ENCODE measurements around the gene TPI1. TPM values are rescaled to one million over a fixed set of nuclear protein-coding genes. Genes with fewer than 3 reads are reported as not detected.

TPI1 gene
- total and polyA plus RNA-seq, 2 experiments from 2014 or later: 571 to 891 TPM

GRCh38 chr12:6827982-6828780 is 39.1 kb upstream of the TPI1 start, which contains the start of gene P3H3:
Gene P3H3 (plus strand): TSS chr12:6828407. CDS start chr12:6828441, 34 bp downstream.
- Histone ChIP-seq H3K79me2 (peaks cover 6% of the 10 kb centered on the region), H2AFZ (peak within 1 kb of the TSS; percentile 93), H3K27me3 (no peaks in the 10 kb centered on the region), H3K9me2 (replicated peaks; ENCODE audit: insufficient read depth) (no peaks in the 10 kb centered on the region), H3K4me2 (peak within 1 kb of the TSS; percentile 79), H3K4me3 (peak within 1 kb of the TSS; percentile 100), H4K20me1 (ENCODE audit: insufficient read depth, poor library complexity, severe bottlenecking) (no peaks in the 10 kb centered on the region), H3K27ac (peak within 1 kb of the TSS; percentile 96), H3K36me3 (replicated peaks; ENCODE audit: insufficient read depth, low read depth) (no peaks in the 10 kb centered on the region), H3K9me3 (ENCODE audit: low read depth) (no peaks in the 10 kb centered on the region), H3K4me1 (ENCODE audit: insufficient read depth) (peaks cover 3% of the 10 kb centered on the region)
- DNase-seq (ENCODE audit: low spot score): peak; percentile 60
- WGBS (ENCODE audit: low lambda C conversion rate, missing lambda C conversion rate): under 1% methylated on average over 40 of the region's 60 CpGs
- TF ChIP-seq CTCF (IDR thresholded peaks at IDR 0.05; ENCODE audit: poor library complexity): peak; percentile 9
- no peak for TF ChIP-seq EZH2phosphoT487 (IDR thresholded peaks at IDR 0.05; ENCODE audit: low read depth, severe bottlenecking, unreplicated experiment)

GRCh38 chr12:6828781-6829535 is 38.4 kb upstream of the TPI1 start:
- Histone ChIP-seq H3K4me1 (ENCODE audit: insufficient read depth) (peaks cover 3% of the 10 kb centered on the region), H4K20me1 (ENCODE audit: insufficient read depth, poor library complexity, severe bottlenecking) (no peaks in the 10 kb centered on the region), H3K27me3 (no peaks in the 10 kb centered on the region), H3K4me2 (peak overlapping the region; percentile 79), H3K9me3 (ENCODE audit: low read depth) (no peaks in the 10 kb centered on the region), H3K36me3 (replicated peaks; ENCODE audit: insufficient read depth, low read depth) (no peaks in the 10 kb centered on the region), H3K9me2 (replicated peaks; ENCODE audit: insufficient read depth) (no peaks in the 10 kb centered on the region), H3K79me2 (peaks cover 6% of the 10 kb centered on the region), H3K27ac (peak overlapping the region; percentile 96), H2AFZ (peak overlapping the region; percentile 93), H3K4me3 (peak overlapping the region; percentile 100)
- 2% methylated on average over 57 of the region's 71 CpGs for WGBS (ENCODE audit: low lambda C conversion rate, missing lambda C conversion rate)
- DNase-seq (ENCODE audit: low spot score): peak; percentile 80
- TF ChIP-seq EZH2 (IDR thresholded peaks at IDR 0.05; ENCODE audit: borderline replicate concordance): no peak
- no peak for TF ChIP-seq EZH2phosphoT487 (IDR thresholded peaks at IDR 0.05; ENCODE audit: low read depth, severe bottlenecking, unreplicated experiment)

GRCh38 chr12:6829536-6830220 is 37.7 kb upstream of the TPI1 start:
- no peaks in the 10 kb centered on the region for H3K36me3 ChIP-seq (replicated peaks; ENCODE audit: insufficient read depth, low read depth)
- H3K4me3 ChIP-seq: peak overlapping the region; percentile 100
- H3K9me2 ChIP-seq (replicated peaks; ENCODE audit: insufficient read depth): no peaks in the 10 kb centered on the region
- peak overlapping the region; percentile 79 for H3K4me2 ChIP-seq
- TF ChIP-seq EZH2phosphoT487 (IDR thresholded peaks at IDR 0.05; ENCODE audit: low read depth, severe bottlenecking, unreplicated experiment) (no peak), EZH2 (IDR thresholded peaks at IDR 0.05; ENCODE audit: borderline replicate concordance) (no peak), CTCF (IDR thresholded peaks at IDR 0.05; ENCODE audit: poor library complexity) (peak; percentile 24)
- WGBS (ENCODE audit: low lambda C conversion rate, missing lambda C conversion rate): 43% methylated on average over 18 of the region's 19 CpGs
- H2AFZ ChIP-seq: peak overlapping the region; percentile 93
- no peaks in the 10 kb centered on the region for H3K27me3 ChIP-seq
- peaks cover 3% of the 10 kb centered on the region for H3K4me1 ChIP-seq (ENCODE audit: insufficient read depth)
- peak overlapping the region; percentile 96 for H3K27ac ChIP-seq
- H3K9me3 ChIP-seq (ENCODE audit: low read depth): no peaks in the 10 kb centered on the region
- no peaks in the 10 kb centered on the region for H4K20me1 ChIP-seq (ENCODE audit: insufficient read depth, poor library complexity, severe bottlenecking)
- no peak for DNase-seq (ENCODE audit: low spot score)
- peaks cover 6% of the 10 kb centered on the region for H3K79me2 ChIP-seq

Measured in hepatocyte (in vitro differentiated cells).